HG02973 (cell line): ENCODE results near the gene TMC6.
"Not testable (repeated sequence)": the region's sequence is repeated elsewhere in the genome, so short reads cannot be mapped to it uniquely, and the experiment has no call there.

Source experiments
- ATAC-seq: cut with Tn5 transposase; IDR thresholded peaks from one replicate; pipeline ENCODE4 v1.9.1; 2021; ENCODE audit warnings: moderate library complexity; ENCODE audit not compliant: unreplicated experiment

The TMC6 gene

DNA sequence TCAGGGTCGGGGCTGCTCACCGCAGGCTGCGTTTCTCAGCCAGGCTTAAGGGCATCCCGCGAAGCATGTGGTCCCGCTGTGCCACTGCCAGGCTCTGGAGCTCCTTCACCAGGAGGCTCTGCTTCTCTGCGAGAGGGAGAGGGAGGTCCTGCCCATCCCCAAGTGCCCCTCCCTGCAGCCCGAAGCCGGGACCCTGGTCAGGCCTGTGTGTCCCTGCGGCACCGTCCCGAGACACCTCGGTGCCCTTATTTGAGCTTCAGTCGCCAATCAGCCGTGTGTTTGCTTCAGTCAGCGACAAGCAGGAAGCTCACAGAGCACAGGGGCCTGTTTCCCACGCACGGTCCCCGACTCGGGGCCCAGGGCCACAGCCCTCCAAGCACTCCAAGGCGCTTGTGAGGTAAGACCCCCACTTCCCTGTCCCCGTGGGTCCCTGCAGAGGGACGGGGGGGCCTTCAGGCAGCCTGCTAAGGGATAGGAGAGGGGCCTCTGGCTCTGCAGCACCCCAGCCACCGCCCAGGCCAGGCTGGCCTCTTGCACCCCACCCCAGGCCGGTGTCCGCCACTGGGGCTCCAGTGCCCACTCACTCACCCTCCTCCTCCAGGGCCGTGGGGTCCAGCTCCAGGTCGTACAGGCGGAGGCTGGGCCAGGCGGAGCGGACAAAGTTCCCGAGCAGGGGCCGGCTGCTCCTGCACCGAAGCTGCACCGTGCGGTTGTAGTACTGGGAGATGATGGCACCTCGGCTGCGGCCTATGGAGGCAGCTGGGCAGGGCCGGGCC, 3.2 kb downstream of the TMC6 start:
- ATAC-seq, result no peak

DNA sequence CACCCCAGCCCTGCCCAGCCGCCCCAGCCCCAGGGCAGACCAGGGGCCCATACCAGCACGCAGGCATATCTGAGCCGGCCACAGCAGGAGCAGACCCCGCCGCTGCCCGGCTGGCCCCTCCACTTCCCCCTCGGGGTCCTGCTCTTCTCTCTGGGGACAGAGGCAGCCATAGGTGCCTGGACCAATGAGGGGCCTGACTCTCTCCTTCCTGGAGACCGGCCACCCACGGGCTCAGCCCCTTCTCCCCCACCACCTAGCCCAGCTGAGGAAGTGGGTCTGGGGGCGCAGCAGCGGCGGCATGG, 3.8 kb downstream of the TMC6 start:
- ATAC-seq, result no peak

DNA sequence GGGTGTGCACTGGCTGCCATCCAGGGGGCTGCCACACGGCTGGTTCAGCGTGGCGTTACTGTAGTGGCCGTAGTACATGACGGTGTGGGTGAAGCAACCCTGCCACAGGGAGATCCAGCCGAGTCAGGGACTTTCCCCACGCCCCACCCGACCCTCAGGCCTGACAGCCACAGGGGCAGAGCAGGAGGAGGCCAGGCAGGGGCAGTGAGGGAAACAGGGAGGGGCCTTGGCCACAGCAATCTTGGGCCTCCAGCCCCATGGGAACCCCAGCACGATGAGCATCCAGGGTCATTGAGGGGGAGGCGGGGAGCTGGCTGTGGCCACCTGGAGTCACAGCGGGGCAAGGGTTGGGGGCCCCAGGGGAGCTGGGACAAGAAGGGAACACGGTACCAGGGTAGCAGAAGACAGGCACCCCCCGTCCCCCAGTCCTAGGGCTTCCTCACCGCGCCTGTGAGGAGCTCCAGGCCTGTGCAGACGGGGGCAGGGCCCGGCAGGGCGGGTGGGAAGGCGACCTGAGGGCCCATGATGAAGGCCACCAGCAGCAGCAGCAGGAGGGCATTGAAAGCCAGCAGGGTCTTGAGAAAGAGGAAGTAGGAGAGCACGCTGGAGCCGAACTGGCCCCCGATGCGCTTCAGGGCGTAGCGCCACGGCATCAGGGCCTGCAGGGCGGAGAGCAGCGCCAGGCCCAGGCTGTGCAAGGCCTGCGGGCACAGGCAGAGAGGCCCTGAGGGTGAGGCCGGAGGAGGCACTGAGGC, 4.3 kb downstream of the TMC6 start:
- no peak for ATAC-seq

DNA sequence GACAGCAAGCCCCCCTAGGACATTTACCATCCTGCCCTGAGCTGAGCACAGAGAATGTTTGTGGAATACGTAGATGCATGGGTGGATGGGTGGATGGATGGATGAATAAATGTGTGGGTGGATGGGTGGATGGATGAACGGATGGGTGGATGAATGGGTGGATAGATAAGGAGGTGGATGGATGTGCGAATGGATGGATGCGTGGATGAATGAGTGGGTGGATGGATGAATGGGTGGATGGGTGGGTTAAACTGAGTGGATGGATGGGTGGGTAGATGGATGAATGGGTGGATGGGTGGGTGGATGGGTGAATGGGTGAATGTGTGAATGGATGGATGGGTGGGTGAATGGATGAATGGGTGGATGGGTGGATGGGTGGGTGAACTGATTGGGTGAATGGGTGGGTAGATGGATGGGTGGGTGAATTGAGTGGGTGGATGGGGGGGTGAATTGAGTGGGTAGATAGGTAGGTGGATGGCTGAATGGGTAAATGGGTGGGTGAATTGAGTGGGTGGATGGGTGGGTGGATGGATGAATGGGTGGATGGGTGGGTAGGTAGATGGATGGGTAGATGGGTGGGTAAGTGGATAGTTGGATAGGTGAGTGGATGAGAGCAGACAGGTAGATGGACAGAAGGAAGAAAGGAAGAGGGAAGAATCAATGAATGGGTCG, 5.2 kb downstream of the TMC6 start:
- ATAC-seq, result no peak

DNA sequence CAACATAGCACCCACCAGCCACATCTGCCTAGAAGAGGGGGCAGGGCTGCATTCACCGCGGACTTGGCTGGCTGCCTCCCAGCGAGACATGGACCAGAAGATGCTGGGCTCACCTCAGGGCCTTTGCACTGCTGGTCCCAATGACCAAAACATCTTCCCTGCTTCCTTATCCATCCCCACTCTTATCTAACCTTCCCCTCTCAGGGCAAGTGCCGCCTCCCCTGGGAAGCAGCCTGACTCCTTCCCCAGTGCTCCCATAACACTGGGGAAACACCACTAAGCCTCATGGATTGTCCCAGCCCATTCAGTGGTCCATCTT, 5.7 kb downstream of the TMC6 start:
- ATAC-seq, result no peak

DNA sequence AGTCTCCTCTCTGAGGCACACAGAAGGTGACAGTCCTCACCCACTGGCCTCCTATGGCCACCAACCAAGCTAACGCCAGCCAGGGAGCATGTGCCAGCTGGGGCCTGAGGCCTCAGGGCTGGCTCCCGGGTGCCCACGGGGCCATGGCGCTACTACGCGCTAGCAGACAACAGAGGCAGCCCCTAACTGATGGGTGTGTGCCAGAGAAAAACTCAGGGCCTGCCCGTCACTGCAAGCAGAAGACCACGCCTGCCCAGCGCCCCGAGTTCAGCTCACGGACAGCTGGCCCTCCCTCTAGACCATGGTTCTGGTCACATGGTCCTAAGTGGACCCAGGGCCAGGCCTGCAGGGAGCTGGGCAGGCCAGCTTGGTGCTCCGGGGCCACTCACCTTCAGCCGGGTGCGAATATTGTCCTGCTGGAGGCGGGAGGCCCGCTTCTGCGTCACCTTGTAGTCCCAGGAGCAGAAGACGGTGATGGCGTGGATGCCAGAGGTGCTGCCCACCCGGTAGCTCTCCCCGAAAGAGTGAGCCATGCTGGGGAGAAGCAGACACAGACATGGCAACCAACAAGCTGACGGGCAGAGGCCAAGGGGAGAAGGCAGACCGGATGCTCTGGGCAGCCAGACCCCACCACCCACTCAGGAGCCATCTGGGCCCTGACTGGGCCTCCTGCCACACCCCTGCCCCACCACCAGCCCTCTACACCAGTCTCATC, 6.2 kb downstream of the TMC6 start:
- no peak for ATAC-seq

DNA sequence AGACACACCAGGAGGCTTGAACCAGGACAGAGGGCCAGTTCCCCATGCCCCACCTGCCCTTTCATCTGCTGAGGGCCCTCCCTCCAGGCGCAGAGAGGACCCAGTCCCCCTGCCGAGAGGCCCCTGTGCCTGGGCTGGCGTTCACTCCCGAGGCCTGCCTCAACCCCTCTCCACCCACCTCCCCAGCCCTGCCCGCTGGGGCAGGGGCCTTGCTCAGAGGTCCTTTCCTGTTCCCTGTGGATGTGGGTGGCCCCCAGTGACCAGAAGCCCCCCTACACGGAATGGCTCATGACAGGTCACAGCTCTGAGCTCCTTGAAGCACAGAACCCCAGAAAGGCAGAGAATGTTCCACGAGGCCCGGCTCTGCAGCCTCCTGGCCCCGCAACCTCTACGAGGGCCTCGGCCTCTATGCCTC, 6.7 kb downstream of the TMC6 start:
- no peak for ATAC-seq

DNA sequence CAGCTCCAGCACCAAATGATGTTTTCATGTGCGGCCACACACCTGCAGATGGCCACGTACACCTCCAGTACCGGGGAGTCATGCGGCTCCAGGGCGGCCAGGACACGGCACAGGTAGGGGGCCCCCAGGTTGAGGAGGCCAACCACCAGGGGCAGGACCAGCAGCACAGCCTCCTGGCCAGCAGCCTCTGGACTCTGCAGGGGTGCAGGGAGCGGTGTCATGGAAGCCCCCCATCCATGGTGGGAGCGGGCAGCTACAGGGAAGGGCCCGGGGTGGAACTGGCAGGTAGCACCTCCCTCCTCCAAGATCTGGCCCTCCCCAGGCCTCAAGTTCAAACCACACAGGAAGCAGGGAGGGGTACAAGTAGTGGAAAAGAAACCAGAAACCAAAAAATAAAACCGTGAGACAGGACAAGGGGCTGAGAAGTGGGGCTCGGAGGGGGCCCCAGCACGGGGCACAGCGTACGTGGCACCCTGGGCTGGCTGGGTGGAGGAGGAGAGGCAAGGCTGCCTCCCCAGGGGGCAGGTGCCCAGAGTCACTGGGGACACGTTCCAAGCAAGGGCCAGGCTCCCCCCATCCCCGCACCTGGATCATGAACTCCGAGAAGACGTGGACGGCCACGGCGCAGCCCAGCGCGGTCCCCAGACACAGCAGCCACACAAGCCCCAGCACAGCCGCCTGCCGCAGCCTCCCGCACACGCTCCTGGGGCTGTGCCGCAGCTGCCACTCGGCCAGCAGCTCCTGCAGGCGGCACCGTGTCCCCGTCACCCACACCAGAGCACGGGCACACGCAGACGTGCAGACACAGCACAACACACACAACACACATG, 7.4 kb downstream of the TMC6 start:
- no peak for ATAC-seq

DNA sequence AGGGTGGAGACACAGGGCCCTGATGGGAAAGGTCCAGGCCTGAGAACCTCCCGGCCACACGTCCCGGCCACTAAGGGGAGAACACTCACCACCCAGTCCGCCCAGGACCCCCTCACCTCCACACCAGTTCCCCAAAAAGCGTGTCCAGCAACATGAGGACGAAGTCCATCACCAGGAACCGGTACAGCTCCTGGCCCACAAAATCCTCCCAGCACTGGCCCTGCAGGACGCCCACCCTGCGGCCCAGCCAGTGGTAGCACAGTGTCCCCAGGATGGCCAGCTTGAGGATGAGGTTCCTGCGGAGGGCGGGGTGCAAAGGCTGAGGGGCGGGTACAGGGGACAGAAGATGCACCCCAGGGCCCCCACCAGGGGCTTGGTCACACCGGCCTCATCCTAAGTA, 8.0 kb downstream of the TMC6 start:
- no peak for ATAC-seq

DNA sequence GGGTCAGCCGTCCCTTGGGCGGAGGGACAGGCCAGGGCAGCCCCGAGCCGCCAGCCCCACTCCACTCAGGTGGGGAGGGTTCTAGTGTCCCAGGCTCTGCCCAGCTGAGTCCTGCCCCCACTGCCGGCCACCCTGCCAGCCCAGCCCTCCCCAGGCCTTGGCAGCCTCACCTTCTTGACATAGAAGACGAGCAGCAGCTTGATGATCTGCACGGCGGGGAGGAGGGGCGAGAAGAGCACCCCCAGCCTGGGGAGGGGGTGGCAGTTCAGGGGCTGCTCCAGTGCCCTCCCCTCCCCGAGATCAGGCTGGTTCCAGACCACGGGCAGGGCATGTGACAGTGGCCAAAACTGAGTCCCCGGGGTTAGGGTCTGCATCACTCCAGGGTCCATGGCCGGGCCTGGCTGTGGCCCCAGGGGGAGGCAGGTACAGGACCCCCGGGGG, 9.7 kb downstream of the TMC6 start:
- ATAC-seq, result no peak

DNA sequence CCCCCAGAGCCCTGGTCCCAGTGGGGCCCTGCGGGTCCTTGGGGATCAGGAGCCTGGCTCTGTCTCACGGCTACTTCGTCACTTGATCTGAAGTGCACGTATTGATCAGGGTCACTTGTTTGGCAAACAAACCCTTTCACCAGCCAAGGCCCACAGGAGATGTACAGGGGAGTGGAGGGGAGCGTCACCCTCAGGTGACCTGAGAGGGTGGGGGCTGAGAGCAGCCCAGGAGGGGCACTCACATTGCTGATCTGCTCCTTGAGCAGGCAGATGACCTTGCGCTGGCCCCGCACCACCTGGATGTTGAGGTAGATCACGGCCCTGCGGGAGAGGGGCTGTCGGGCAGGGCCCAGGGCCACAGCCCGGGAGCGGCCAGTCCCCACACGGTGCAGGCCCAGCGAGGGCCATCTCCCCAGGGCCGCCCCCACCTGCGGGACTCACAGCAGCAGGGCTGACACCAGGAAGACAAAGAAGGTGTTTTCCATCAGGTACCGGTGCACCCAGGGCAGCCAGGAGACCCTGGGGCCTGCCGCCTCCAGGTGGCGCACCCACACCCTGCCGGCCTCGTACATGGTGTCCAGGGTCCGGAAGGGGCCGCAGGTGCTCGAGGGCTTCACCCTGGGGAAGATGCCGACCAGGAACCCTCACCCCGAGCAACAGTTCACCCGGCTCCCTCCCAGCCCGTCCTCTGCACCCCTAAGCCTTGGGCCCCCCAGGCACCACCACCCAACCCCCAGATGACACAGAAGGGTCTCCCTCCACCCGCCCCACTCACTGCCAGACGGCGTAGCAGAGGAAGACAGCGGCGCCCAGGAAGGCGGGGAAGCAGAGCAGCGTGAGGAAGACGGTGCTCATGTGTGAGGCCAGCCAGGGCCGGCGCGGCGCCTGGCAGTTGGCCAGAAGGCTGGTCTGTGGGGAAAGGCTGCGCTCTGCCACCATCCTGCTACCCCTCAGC, 11.3 kb downstream of the TMC6 start:
- no peak for ATAC-seq

DNA sequence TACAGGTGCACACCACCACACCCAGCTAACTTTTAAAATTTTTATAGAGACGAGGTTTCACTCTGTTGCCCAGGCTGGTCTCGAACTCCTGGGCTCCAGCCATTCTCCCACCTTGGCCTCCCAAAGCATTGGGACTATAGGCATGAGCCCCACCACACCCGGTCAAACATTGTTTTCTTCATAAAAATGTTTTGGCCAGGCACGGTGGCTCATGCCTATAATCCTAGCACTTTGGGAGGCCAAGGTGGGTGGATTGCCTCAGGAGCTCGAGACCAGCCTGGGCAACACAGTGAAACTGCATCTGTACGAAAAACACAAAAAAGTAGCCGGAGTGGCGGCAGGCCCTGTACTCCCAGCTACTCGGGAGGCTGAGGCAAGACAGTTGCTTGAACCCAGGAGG, 12.1 kb downstream of the TMC6 start:
- no peak for ATAC-seq

DNA sequence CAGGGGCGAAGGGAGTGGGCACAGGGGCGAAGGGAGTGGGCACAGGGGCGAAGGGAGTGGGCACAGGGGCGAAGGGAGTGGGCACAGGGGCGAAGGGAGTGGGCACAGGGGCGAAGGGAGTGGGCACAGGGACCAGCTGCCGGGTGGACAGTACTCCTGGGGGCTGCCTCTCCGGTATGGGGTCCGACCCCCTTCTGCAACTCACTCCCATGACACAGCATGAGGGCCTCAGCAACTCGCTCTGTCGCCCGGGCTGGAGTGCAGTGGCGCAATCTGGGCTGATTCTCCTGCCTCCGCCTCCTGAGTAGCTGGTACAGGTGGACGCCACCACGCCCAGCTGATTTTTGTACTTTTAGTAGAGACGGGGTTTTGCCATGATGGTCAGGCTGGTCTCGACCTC, 12.8 kb downstream of the TMC6 start:
- not testable (repeated sequence) for ATAC-seq

DNA sequence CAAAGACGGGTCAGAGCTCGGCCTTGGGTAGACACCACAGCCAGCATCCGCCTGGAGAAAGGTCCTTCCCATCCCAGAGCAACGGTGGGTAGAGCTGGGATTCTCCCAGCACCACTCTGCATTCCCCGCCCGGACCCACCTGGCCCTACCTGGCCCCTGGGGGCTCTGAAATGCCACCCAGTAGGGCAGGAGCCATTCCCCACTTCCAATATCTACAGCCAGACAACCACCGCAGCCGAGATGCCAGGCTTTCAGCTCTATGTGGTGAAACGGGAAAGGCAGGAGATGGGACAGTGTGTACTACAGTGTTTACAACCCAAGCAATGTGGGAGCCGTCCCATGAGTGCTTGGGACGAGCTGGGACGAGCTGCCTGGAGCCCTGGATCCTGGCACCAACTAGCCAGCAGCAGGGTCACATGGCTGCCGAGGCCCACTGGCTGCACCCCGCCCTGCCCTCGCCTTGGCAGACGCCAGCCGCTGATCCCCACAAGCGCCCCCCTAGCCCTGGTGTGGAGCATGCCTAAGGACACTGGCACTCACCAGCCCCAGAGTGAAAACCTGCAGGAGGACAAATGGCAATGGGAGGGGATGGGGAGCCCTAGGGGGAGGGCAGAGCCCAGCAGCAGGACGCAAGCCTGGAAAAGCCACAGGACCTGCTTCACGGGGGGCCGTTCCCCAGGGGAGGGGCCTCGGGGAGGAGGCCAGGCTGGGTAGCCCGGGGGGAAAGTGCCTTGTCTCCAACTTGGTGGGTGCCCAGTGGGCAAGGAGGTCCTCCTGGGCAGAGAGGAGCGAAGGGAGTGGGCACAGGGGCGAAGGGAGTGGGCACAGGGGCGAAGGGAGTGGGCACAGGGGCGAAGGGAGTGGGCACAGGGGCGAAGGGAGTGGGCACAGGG, 13.5 kb downstream of the TMC6 start:
- no peak for ATAC-seq

DNA sequence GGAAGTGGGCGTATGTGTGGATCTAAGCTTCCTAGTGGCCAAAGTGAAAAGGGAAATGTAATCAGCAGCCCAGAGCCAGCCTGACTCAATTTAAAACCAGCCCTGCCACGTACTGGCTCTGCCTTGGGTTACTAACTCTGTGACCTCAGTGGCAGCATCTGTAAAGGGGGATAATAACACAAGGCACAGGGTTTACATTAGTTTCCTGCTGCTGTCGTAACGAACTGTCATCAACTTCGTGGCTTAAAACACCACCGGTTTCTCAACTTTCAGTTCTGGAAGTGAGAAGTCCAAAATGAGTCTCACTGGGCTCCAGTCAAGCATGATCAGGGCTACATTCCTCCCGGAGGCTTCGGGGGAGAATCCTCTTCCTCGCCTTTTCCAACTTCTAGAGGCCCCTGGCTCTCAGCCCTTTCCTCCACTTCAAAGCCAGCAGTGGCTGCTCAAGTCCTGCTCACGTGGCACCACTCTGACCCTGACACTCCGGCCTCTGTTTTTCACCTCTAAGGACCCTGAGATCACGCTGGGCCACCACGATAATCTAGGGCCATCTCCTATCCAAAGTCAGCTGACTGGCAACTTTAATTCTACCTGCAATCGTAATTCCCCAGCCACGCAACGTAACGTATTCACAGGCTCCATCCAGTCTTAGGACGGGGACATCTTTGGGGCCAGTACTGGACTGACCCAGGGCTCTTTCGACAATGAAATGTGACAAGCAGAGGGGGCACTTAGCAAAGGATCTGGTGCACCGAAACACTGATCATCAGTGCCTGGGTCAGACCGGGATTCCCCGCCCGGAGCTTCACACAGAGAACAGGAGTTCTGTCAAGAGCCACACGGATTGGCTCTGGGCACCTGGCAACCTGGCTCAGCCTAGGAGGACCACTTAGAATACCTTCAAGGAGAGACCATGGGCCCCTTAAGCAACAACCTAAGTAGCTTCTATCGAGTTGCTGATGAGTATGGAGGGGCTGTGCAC, 14.5 kb downstream of the TMC6 start:
- no peak for ATAC-seq

DNA sequence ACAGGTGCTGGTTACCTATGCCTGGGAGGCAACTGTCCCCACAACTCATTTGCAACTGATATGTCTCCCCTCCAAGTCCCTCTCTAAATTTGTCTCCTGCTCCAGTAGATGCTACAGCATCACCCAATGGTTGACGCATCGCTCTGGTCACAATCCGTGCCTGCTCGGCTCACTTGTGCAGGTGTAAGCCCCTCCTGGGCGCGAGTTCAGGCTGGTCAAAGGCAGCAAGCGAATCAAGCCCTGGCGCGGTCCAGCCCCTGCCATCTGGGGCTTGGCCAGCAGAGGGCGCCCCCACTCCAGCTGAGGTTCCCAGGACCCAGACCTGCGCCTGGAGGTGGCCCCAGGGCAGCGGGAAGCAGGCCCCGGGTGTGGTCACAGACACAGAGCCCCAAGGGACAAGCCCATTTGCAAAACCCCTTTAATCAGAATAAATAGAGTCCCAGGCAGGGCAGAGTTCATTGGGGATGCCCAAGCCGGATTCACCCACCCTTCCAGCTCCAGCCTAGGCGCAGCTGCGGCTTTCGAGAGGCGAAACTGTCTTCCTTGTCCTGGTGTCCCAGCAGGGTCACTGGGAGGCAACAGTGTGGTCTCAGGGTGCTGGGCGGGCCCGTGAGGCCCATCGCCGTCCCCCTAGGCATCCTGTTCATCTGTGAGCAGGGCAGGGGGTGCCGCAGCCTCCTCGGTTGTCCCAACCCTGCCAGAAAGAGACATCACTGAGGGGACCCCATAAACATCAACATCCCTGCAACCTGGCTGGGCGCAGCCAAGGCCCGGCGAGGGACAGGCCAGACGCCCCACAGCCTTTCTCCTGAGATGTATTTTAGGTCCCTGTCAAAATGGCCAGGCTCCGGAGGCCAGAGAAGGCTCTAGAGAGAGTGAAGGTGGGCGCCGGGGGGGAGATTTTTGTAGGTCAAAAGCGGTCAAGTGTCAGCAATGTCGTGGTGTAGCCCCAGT, 15.8 kb downstream of the TMC6 start:
- no peak for ATAC-seq
